Heart right ventricle (tissue), 16 donors: ENCODE results near the gene FMO2. TPM values are rescaled to one million over a fixed set of nuclear protein-coding genes. Genes with fewer than 3 reads are reported as not detected.

Experiments used
- ATAC-seq, 8 donors: fragments of 200-7000 bp; cut with Tn5 transposase; one replicate each; pipeline ENCODE4 v1.9.1; 2020; ENCODE audit warnings: mild to moderate bottlenecking in 8 of 8, moderate library complexity in 8 of 8, moderate number of reproducible peaks in 1 of 8
- DNase-seq, 2 donors: peaks; one replicate each; pipeline ENCODE4 v3.0.0-alpha.2; 2020
- H3K27ac ChIP-seq, 10 donors: fragments of 200-600 bp; sonication (generic) in 2 of 10; one replicate each; pipeline versions ENCODE4 v1.5.0 to v1.8.0; 2020 to 2022; ENCODE audit warnings: mild to moderate bottlenecking in 3 of 10
- H3K27me3 ChIP-seq, 7 donors: fragments of 200-600 bp; one replicate each; pipeline ENCODE4 v1.8.0; 2021 to 2022; ENCODE audit warnings: mild to moderate bottlenecking in 2 of 7
- H3K36me3 ChIP-seq, 9 donors: fragments of 200-600 bp; sonication (generic) in 1 of 9; one replicate each; pipeline versions ENCODE4 v1.5.0 to v1.8.0; 2020 to 2022; ENCODE audit warnings: mild to moderate bottlenecking in 2 of 9
- H3K4me1 ChIP-seq, 9 donors: fragments of 200-600 bp; sonication (generic) in 1 of 9; one replicate each; pipeline versions ENCODE4 v1.5.0 to v1.8.0; 2020 to 2022; ENCODE audit warnings: mild to moderate bottlenecking in 4 of 9
- H3K4me3 ChIP-seq, 10 donors: fragments of 200-600 bp; sonication (generic) in 2 of 10; one replicate each; pipeline versions ENCODE4 v1.5.0 to v1.8.0; 2020 to 2022; ENCODE audit warnings: mild to moderate bottlenecking in 7 of 10, moderate library complexity in 2 of 10
- H3K9me3 ChIP-seq, 11 donors: fragments of 200-600 bp in 10 of 11; sonication (generic) in 2 of 11; one replicate each; pipeline versions ENCODE4 v1.5.0 to v1.8.0; 2013 to 2022; ENCODE audit warnings: mild to moderate bottlenecking in 2 of 11, control low read depth in 1 of 11, moderate library complexity in 1 of 11
- WGBS, 2 donors: extraction: QIAGEN DNeasy Blood & Tissue Kit; methylation state at CpG; one replicate each; pipeline ENCODE4 v1.1.7; 2013; ENCODE audit warnings: inconsistent platforms in 1 of 2; 5-methylcytosine and 5-hydroxymethylcytosine counted together
- intact Hi-C, 10 donors: fragments of 100-400 bp; cut with DNase I; formaldehyde crosslinking; loops; one replicate each; pipeline versions ENCODE4 v1.11.1 to v1.14.2; 2022
- polyA plus RNA-seq, 2 donors: library from polyadenylated mRNA; stranded (reverse); fragments of 200-250 nt; gene quantifications; one replicate each; pipeline ENCODE4 v1.2.3, GENCODE V29; 2013
- total RNA-seq, 10 donors: library from RNA; stranded (reverse); fragmentation: NEBNext Ultra II Directional in 3 of 10; extraction: Animal tissue kit (Norgen Biotek cat#: 25700) in 3 of 10; gene quantifications; one replicate each; pipeline versions ENCODE4 v1.2.1 to v1.2.4, GENCODE V29; 2021 to 2023
- TF ChIP-seq, protein P1 (sequence below), 9 donors: fragments of 200-600 bp; sonication (generic) in 2 of 9; IDR thresholded peaks; one replicate each; pipeline versions ENCODE4 v1.5.0 to v1.8.0; 2021 to 2022; ENCODE audit warnings: antibody characterized with exemption in 9 of 9, mild to moderate bottlenecking in 5 of 9, moderate library complexity in 1 of 9
- donor health status: Arrhythmogenic right ventricular cardiomyopathy.
- donor health status: ischemic (EF 13 %, LVEDD 7.1; RV severe dilation, severe dysfunction).
- donor health status: healthy with polysubstance abuse.
- donor health status: DM: no; HTN: yes; CAD: no.
- donor health status: DM: no; HTN: no; CAD: no.
- donor health status: ischemic (EF 25% LVEDD 6.9; RV normal size, moderate dysfunction).
- donor health status: ischemic (EF 25% LVEDD 5.7; RV mildly dilated, moderate dysfunction).
- donor health status: healthy.
- donor health status: DM: yes; HTN: yes; CAD: no.
- donor health status: Ischemic cardiomyopathy.
- donor health status: ischemic (EF 35%, LVEDD 5.7; RV mildly dilated, moderate dysfunction).
- donor health status: nonischemic (EF 11% LVEDD 7.7; RV severe dilation, severe dysfunction).
- donor health status: DM: yes; HTN: yes; CAD: no.
- donor health status: PGD.
- donor health status: ischemic (EF 29% LVEDD 5.4; RV normal size, mild dysfunction).
- donor health status: nonischemic (EF 23%, LVEDD 6.1; RV moderate dilation, normal function).

Gene FMO2
- total and polyA plus RNA-seq, 12 donors, result 7.6 to 78.5 (median 28.7) TPM

GRCh38 chr1:171219346-171220080 lies 34.4 kb downstream of the FMO2 start:
- Histone ChIP-seq H3K36me3 (no peaks in the 10 kb centered on the region), H3K9me3 (no peaks in the 10 kb centered on the region), H3K27ac (peak overlapping the region in 5 of 10 donors; percentile 13 to 85 (median 41)), H3K27me3 (no peaks in the 10 kb centered on the region), H3K4me1 (peaks cover 0 to 56% (median 26%) of the 10 kb centered on the region in 9 donors), H3K4me3 (no peak overlapping the region)
- TF ChIP-seq, protein P1, sequence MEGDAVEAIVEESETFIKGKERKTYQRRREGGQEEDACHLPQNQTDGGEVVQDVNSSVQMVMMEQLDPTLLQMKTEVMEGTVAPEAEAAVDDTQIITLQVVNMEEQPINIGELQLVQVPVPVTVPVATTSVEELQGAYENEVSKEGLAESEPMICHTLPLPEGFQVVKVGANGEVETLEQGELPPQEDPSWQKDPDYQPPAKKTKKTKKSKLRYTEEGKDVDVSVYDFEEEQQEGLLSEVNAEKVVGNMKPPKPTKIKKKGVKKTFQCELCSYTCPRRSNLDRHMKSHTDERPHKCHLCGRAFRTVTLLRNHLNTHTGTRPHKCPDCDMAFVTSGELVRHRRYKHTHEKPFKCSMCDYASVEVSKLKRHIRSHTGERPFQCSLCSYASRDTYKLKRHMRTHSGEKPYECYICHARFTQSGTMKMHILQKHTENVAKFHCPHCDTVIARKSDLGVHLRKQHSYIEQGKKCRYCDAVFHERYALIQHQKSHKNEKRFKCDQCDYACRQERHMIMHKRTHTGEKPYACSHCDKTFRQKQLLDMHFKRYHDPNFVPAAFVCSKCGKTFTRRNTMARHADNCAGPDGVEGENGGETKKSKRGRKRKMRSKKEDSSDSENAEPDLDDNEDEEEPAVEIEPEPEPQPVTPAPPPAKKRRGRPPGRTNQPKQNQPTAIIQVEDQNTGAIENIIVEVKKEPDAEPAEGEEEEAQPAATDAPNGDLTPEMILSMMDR (IDR thresholded peaks at IDR 0.05), result no peak
- intact Hi-C loops, result loop anchor here in 2 of 10 donors (5.0 to 10.0 kb wide), 2 partner anchors 32 to 255 kb away; partner anchors contain the start of gene FMO2 (in 1 of the 2)
- DNase-seq (no peak), ATAC-seq (no peak)
- 82 to 89% methylated on average over 2 of the region's 2 CpGs for WGBS, 2 donors

- intact Hi-C loops, result loop anchor here in 2 of 10 donors (5.0 to 10.0 kb wide), 2 partner anchors 33 to 255 kb away; partner anchors contain the start of gene FMO2 (in 1 of the 2)
- TF ChIP-seq, protein P1 (IDR thresholded peaks at IDR 0.05), result no peak
- no peak for DNase-seq
- H3K9me3 ChIP-seq, result no peaks in the 10 kb centered on the region
- H3K27me3 ChIP-seq, result no peaks in the 10 kb centered on the region
- H3K36me3 ChIP-seq, result no peaks in the 10 kb centered on the region
- 68 to 77% methylated on average over 2 of the region's 2 CpGs for WGBS, 2 donors
- peaks cover 0 to 56% (median 26%) of the 10 kb centered on the region in 9 donors for H3K4me1 ChIP-seq
- no peak for ATAC-seq
- peak overlapping the region in 9 of 10 donors; percentile 41 to 85 (median 68) for H3K27ac ChIP-seq
- H3K4me3 ChIP-seq, result peak overlapping the region in 2 of 10 donors; percentile 10 to 16
Measured at GRCh38 chr1:171220081-171220420, 35.0 kb downstream of the FMO2 start.

DNA sequence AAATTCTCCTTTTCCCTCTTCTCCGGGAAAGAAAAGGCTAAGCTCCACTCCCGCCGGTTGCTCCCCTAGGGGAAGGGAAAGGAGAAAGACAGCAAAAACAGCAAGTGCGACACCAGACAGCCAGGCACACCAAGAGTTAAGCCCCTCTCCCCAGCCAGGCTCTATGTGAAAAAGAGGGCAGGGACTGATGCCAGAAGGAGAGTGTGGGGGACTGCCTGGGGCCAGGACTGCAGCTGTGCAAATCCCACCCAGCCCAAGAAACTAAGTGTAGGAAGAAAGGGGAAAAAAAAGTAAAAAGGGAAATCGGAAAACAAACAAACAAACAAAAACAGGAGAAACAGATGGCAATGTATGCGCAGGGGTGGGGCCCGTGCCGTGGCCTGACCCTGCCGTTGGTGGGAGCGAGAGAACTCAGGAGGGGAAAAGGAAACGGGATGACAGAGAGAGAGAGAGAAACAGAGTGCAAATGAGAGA lies 35.5 kb downstream of the FMO2 start:
- H3K27ac ChIP-seq, result peak overlapping the region; percentile 22 to 85 (median 66)
- peaks cover 0 to 56% (median 26%) of the 10 kb centered on the region in 9 donors for H3K4me1 ChIP-seq
- ATAC-seq (peak in 7 of 8 donors; percentile 38 to 67 (median 48)), DNase-seq (no peak)
- H3K27me3 ChIP-seq, result no peaks in the 10 kb centered on the region
- intact Hi-C loops, result loop anchor here in 2 of 10 donors (5.0 to 10.0 kb wide), 2 partner anchors 33 to 256 kb away; partner anchors contain the start of gene FMO2 (in 1 of the 2)
- WGBS, 2 donors, result 43 to 47% methylated on average over 11 of the region's 11 CpGs
- peak overlapping the region in 3 of 10 donors; percentile 10 to 25 (median 16) for H3K4me3 ChIP-seq
- no peaks in the 10 kb centered on the region for H3K36me3 ChIP-seq
- H3K9me3 ChIP-seq, result no peaks in the 10 kb centered on the region
- TF ChIP-seq, protein P1 (IDR thresholded peaks at IDR 0.05), result no peak

DNA sequence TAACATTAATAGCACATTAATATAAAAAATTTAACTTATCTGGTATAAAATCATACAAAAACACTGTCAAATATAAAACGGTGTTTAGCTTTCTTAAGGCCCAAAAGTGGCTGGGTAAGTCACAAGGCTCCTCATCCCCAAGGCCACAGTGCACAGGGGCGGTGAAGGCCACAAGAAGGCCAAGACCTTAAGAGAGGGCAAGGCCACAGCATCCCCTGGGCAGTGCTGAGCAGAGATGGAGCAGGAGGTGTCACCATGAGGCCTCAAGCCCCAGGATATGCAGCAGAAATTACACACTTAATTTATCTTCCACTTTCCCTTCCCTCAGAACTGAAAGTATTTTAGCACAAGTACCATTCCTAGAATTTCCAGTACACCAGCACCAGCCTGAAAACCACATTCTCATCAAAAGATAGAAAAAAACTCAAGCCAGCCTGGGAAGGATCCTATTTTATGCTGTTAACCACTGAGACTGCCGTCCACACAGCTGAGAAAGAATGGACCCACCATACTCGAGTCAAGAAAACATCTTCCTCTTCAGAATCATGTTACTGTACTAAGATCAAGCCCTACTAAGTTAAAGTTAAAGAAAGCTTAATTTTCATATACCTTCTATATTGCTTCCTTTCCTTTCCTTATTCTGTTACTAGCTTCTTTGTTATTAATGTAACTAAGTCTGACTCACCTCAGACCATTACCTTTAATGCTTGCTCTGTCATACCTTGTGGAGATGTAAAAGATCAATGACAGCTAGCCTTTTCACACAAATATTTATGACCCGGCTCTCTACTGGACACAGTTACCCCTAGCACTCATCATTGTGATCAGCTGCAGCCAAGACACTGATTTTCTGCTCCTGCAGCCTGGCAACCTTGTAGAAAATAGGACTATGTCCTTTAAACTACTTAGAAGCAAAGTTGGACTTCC lies 36.8 kb downstream of the FMO2 start:
- no peaks in the 10 kb centered on the region for H3K36me3 ChIP-seq

More for the DNA sequence above, 36.8 kb downstream of the FMO2 start:
- Histone ChIP-seq H3K27me3 (no peaks in the 10 kb centered on the region), H3K4me3 (no peak overlapping the region), H3K4me1 (peaks cover 0 to 56% (median 26%) of the 10 kb centered on the region in 9 donors), H3K27ac (peak overlapping the region in 9 of 10 donors; percentile 37 to 85 (median 68)), H3K9me3 (no peaks in the 10 kb centered on the region)
- ATAC-seq, result peak in 2 of 8 donors; percentile 17 to 37
- TF ChIP-seq, protein P1 (IDR thresholded peaks at IDR 0.05), result no peak
- 58 to 76% methylated on average over 5 of the region's 5 CpGs for WGBS, 2 donors
- peak in 1 of 2 donors; percentile 19 for DNase-seq
- intact Hi-C loops, result loop anchor here in 3 of 10 donors (2.0 to 10.0 kb wide), 3 partner anchors 35 to 257 kb away; partner anchors contain the start of gene FMO2 (in 1 of the 3)
